Epithelial cell of proximal tubule (primary cell): Measurements from ENCODE around the gene GNAI3. TPM values are rescaled to one million over a fixed set of nuclear protein-coding genes. Genes with fewer than 3 reads are reported as not detected.

Source experiments
- DNase-seq: peaks from one replicate; pipeline ENCODE4 v3.0.0-alpha.2; 2011; ENCODE audit warnings: low read depth
- H3K4me3 ChIP-seq: 2 replicates; pipeline ENCODE4 v1.5.1; 2011; ENCODE audit warnings: low read depth, mild to moderate bottlenecking, low read length
- total RNA-seq: library from RNA; depleted of rRNA; stranded (reverse); fragments of >200 nt; gene quantifications from 2 replicates; pipeline ENCODE4 v1.2.3, GENCODE V29; 2015
- TF ChIP-seq, protein P1 (sequence below): conservative IDR thresholded peaks from 2 replicates; pipeline ENCODE4 v1.5.1; 2012; ENCODE audit warnings: low read depth, mild to moderate bottlenecking, low read length

GNAI3 gene
- total RNA-seq, 1 donor from 2014 or later, result 12.7 TPM

DNA sequence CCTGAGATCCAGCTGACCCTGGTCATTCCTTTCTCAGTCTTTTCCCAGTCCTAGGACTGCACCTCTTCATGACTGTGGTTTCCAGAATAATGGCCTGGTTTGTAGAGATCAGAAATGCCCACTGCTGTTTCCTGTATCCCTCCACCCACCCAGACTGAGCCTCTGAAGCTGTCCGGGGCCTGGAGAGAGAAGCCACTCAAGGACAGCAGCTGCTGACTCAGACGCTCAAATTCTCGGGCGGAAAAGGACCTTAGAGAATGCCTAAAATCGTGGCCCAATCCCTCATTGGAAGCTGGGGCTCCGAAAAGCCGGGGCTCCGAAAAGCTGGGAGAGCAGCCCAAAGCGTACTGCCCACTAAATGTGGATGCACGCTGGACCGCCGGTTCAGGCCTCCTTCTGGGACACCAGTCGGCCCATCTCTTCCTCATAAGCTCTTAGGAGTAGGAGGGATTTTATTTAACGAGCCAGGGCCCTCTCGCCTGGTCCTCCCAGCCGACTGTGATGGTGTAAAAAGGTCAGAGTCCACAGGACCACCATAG, 16.5 kb upstream of the GNAI3 start:
- TF ChIP-seq, protein P1, sequence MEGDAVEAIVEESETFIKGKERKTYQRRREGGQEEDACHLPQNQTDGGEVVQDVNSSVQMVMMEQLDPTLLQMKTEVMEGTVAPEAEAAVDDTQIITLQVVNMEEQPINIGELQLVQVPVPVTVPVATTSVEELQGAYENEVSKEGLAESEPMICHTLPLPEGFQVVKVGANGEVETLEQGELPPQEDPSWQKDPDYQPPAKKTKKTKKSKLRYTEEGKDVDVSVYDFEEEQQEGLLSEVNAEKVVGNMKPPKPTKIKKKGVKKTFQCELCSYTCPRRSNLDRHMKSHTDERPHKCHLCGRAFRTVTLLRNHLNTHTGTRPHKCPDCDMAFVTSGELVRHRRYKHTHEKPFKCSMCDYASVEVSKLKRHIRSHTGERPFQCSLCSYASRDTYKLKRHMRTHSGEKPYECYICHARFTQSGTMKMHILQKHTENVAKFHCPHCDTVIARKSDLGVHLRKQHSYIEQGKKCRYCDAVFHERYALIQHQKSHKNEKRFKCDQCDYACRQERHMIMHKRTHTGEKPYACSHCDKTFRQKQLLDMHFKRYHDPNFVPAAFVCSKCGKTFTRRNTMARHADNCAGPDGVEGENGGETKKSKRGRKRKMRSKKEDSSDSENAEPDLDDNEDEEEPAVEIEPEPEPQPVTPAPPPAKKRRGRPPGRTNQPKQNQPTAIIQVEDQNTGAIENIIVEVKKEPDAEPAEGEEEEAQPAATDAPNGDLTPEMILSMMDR, result no peak
- no peak for DNase-seq
- peak overlapping the region; percentile 26 for H3K4me3 ChIP-seq

DNA sequence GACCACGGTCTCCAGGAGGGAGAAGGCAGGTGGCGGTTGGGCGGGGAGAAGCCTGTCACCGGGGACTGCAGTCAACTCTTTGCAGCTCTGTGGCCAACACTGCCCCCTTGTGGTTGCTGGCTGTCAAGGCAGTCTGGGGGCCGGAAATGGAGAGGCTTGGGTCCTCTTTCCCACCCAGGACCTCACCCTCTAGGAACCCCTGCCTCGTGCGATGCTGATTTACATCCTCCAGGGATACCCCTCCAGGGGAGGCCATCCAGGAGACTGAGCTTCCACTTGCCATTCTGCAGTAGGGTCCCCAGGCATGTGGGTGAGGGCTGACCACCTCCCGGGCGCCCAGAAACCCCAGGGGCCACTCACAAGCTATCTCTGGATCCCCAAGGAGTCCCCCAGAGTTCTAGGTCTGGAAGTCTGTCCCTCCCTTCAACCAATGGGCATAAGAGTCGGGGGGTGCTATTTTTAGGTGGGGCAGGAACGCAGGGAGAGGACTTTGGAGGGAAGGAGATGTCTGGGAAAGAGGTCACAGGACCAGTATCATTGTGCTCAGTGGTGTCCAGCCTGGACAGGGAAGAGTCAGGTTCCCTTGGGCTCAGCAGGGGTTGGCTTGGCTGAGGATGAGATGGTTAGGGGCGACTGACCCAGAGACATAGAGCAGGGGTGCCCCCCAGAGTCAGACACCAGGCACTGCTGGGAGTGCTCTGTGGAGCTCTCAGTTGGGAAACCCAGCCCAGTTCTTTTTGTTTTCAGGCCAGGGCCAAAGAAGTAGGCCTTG, 15.9 kb upstream of the GNAI3 start:
- peak overlapping the region; percentile 26 for H3K4me3 ChIP-seq
- DNase-seq, result no peak
- TF ChIP-seq, protein P1, result peak; percentile 94

DNA sequence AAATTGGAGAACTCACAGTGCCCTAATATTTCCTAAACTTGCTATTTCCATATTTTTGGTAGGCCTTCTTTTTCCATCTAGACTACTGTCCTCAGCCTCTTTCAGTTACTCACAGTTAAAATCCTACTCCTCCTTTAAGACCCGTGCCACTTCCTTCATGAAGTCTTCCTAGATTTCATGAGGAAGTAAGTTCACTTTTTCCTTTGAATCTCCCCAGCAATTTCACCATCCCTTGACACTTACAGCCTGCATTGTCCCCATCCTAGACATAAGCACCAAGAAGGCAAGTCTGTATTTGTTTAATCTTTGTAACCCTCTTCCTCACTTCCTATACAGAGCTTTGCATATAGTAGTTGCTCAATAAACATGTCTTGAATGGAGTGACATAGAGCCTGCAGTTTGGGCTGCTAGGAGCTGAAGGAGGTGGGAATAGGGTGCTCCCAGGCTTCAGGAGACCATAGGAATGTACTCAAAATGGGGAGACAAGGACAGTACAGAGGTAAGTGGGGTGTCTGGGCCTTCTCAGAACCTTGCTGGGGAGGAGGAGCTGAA, 14.0 kb upstream of the GNAI3 start:
- TF ChIP-seq, protein P1, result no peak
- H3K4me3 ChIP-seq, result no peak overlapping the region
- no peak for DNase-seq

DNA sequence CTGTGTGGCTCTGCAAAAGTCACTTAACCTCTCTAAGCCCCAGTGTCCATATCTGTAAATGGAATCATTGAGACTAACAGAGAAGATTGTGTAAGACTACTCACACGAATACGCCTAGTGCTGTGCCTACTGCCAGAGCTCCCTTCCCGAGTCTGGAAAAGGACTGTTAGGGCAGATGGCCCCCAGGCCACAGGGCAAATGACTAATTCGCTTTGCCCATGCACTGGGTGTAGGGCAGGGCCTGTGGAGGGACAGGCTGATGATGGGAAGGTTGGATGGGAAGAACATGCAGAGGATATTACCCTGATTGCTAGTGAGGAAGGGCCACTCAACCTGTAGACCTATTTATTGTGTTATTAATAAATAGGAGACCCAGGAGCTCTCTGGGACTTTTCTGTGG, 12.9 kb upstream of the GNAI3 start:
- H3K4me3 ChIP-seq, result no peak overlapping the region
- no peak for DNase-seq
- TF ChIP-seq, protein P1, result no peak

DNA sequence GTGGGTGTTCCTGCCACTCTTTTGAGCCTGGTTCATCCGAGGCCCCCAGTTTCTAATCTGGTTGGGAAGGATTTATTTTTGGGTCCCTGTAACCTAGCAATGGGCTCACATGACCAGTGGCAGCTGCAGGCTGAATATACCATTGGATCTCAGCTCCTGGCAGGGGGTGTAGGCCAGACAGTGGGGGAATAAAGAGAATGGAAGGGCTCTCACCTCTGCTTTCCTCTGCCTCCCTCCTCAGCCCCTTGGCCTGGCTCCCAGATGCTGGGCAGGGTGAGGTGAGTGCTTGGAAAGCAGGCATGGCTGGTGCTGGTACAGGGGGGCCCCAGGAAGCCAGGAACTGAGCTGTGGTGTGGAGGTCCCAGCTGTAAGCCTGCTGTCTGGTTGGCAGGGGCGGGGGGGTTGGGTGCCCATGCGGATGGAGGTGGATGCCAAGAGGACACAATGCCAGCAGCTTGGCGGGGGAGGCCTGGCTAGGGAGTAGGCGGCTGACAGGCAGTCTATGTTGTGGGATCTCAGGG, 12.4 kb upstream of the GNAI3 start:
- TF ChIP-seq, protein P1, result no peak
- no peak for DNase-seq
- no peak overlapping the region for H3K4me3 ChIP-seq

DNA sequence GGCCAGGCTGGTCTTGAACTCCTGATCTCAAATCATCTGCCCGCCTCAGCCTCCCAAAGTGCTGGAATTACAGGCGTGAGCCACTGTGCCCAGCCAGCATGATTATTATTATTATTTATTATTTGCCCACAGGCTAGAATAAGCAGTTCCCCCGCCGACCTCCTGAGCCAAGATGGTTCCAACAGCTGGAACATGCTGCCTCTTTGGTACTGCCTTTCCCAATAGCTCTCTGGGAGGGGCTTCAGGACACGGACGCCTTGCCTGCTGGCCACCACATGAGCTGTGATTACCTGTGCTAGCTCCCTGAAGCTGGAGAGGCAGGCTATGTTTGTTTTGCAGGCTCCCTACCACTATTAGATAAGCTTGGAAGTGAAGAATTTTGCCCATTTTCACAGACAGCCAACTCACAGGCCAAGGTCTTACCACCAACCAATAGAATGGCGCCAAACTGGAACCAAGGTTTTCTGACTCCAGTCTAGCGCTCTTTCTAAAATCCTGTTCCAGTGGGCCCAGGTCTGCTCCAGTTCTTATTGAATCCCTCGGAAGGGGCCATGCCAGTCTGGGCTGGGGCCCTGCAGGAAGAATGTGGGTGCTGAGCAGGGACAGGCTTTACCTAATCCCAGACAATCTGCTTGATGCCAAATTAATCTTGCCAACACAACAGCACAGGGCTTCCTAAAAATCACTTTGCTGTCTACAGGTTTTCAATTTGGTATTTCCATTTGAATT, 10.8 kb upstream of the GNAI3 start:
- no peak for DNase-seq
- TF ChIP-seq, protein P1, result no peak
- H3K4me3 ChIP-seq, result no peak overlapping the region
